Measurements from ENCODE around the gene CYP26B1.

Gene CYP26B1, protein sequence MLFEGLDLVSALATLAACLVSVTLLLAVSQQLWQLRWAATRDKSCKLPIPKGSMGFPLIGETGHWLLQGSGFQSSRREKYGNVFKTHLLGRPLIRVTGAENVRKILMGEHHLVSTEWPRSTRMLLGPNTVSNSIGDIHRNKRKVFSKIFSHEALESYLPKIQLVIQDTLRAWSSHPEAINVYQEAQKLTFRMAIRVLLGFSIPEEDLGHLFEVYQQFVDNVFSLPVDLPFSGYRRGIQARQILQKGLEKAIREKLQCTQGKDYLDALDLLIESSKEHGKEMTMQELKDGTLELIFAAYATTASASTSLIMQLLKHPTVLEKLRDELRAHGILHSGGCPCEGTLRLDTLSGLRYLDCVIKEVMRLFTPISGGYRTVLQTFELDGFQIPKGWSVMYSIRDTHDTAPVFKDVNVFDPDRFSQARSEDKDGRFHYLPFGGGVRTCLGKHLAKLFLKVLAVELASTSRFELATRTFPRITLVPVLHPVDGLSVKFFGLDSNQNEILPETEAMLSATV

DNA sequence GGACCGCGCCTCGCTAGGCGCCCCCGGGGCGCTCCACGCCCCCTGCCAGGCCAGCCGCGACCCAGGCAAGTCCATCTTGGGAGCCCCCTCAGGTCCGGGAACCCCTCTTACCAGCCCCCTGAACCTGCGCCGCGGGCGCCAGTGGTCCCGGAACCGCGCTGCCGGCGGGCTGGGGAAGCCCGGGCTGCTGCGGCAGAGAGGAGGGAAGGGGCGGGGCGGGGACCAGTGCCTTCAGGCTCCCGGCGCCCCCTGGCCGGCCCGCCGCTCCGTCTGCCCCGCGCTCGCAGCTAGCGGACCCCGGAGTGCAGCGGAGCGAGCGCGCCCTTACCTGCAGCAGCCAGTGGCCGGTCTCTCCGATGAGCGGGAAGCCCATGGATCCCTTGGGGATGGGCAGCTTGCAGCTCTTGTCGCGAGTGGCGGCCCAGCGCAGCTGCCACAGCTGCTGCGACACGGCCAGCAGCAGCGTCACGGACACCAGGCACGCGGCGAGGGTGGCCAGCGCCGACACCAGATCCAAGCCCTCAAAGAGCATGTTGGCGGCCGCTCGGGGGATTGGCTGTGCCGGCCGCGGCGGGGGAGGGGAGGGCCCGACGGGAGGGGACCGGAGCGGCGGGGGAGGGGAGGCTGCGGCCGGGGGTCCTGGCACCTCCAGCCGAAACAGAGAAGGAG lies at the start of gene CYP26B1:
CYP26B1 (minus strand) TSS at position 560 of the 669 bp plus-strand sequence; CDS start at position 532, 28 bp downstream.
- no peak for DNase-seq

DNA sequence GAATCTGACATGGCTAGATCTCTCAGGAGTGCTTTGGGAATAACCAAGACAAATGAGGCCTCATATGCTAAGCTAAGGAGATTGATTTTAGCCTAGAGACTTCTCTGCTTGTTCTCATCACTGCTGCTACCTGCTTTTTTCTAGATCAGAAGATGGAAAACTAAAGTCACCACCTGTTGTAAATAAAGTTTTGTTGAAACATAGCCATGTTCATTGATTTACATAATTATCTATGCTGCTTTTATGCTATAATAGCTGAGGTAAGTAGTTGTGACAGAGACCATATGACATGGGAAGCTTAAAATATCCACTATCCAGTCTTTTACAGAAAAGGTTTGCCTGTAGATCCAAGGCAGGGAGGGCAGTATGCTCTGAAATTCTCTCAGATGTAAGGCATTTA lies 46.1 kb upstream of the CYP26B1 start:
- DNase-seq, result no peak

DNA sequence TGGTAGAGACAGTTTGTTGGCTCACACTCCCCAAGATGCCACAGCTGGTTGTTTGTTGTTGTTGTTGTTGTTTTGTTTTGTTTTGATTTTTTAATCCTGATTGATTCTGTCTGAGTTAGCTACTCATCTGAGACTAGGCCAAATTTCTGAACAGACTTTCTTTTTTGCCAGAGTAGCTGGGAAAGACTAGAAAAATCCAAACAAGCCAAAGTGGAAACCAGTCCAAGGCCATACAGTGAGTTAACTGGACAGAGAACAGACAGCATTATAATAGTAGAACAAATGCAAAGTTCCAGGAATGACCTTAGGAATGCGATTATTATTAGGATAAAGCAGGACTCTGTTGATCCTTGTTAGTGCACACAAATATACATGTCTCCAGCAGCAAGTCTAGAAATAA lies 43.8 kb upstream of the CYP26B1 start:
- no peak for DNase-seq

DNA sequence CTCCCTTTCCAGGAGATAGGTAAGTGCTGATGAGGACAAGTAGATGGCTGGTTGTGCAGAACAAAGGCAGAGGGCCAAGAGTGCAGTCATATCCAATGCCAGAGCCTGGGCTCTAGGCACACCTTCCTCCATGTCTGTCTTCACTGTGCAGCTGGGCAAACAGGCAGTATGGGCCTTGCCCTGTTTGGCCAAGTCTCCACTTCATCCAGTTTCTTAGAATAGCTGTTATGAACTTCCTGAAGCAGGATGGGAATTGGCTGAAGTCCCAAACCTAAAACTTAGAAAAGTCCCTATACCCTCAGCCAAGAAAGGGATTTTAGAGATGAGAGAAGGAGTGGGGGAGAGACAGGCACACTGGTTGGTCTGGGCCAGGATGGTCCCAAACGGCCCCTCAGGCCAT lies 37.5 kb upstream of the CYP26B1 start:
- no peak for DNase-seq

DNA sequence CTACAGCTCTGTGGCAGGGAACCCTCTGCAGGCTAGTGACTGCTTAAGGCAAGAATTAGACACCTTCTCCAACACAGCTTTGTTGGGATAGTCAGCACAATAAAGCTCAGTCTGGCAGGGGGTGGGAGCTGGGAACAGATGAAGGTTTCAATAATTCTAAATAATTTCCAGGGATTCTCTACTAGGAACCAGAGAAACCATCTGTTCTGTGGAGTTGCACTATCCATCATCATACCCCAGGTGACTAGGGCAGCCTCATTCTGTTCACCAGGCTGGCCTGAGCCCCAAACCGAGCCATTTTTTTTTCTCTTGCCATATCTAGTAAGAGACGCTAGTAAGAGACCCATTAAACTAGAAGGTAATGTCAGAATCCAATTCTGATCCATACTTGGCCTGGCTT lies 35.8 kb upstream of the CYP26B1 start:
- DNase-seq, result no peak

DNA sequence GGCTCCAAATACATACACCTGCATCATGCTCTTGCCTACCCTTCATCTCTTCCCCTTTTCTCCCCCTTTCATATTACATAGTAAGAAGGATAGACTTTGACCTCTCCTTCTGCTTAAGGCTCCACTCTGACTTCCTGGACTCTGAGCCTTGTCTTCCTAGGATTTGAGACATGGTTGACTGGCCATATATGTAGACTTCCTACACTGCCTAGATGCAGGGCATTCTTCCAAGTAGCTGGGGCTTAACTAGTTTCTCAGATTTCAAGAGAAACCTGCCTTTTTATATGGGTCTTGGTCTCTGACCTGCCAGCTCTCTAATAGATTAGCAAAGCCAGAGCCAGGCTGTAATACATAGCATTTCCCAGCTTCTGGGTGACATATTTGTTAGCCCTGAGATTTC lies 35.4 kb upstream of the CYP26B1 start:
- DNase-seq, result no peak

DNA sequence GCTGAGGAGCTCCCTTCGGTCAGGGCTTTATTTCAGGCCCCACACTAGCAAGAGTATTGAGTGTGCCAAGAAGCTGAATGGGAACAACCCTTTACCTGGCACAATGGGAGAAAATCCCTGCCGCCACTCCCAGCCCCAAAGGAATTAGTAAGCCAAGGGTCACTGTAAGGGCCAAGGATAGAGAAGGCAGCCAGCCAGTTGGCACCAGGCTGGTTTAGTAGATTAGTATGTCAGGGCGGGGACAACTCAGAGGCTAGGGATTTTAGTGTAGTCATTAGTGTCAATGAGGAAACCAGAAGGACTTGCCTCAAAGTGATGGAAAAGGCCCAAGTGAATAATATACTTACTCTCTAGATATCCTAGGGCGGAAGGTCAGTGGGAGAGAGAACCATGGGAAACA lies 34.9 kb upstream of the CYP26B1 start:
- DNase-seq, result no peak

DNA sequence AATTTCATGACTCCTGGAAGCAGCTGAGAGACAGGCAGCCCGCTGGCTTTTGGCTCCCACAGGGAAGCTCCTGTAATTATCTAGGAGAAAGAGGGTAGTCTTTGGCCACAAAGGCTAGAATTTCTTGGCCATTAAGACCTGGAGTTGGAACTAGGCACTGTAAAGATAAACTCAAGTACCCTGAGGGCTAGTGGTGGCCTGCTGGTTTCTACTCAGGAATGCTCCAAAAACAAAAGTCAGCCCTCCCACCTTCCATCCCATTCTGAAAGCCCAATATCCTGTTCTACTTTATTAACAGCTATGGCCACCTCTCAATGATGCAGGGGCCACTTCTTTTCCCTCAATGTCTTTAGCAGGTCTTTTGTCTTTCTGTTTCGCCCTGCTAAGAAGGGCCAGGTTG lies 34.0 kb upstream of the CYP26B1 start:
- no peak for DNase-seq

DNA sequence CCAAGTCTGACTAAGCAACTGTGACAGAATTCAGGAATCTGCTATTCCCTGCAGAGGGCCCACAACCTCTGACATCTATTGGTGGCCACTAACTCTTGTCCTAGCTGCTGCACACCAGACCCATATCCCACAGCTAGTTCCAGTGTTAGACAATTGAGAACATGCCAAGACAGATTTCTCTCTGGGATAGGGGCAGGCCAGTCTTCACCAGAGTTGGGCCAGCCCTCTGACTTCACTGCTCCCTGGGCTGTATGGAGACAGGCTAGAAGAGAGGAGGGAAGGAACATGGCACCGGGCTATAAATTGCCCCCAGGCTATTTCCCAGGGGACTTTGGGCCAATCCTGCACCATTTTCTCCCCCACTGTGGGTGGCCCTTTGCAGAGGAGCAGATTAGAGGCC lies 32.7 kb upstream of the CYP26B1 start:
- no peak for DNase-seq

DNA sequence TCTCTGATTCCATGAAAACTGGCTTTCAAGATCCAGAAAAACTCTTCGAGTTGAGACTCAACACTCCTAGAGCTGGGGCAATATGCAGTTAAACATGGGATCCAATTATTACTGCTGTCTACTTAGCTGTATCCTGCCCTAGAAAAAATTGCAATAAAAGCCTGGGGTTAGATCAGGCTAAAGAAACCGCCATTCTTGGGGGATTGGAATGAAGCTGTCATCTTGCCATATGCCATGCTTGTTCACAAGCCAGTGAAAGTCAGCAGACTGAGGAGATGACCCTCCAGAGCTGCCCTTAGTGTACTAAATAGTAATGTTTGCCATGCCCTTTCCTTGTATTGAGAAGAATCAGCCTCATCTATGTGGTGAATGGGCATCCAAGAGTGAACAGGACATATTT lies 30.9 kb upstream of the CYP26B1 start:
- no peak for DNase-seq

DNA sequence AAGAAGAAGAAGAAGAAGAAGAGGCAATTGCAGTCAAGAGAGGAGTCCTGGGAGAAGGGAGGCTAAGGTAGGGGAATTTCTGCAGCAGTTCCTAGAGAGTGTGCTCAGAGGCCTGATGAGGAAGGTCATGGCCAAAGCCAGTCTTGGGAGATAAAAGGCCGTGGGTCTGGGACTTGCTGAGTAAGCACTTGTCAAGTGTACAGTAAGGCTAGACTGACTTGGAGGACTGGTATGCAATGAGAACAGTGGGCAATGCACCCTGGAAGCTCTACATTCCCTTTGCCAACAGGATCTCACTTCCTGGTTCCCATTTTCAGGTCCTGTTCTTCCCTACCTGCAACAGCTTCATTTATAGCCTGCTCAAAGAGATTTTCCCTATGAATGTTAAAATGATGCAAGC lies 28.6 kb upstream of the CYP26B1 start:
- DNase-seq, result no peak

DNA sequence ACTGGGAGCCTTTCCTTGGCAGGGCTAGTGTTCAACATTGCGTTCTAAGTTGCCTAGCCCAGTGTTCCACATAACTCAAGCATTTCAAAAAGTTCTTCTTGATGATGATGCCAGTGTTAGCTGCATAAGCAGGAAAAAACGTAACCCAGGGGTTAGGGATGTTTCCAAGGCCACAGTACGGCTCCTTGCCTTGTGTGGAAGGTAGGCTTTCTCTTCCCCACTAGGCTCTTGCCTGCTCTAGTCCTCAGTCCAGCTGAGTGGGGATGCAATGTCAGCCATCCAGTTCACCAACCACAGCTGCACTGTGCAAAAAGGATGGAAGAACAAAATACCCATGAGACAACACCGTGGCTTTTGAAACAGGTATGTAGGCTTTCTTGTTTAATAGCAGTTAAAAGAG lies 28.0 kb upstream of the CYP26B1 start:
- no peak for DNase-seq

DNA sequence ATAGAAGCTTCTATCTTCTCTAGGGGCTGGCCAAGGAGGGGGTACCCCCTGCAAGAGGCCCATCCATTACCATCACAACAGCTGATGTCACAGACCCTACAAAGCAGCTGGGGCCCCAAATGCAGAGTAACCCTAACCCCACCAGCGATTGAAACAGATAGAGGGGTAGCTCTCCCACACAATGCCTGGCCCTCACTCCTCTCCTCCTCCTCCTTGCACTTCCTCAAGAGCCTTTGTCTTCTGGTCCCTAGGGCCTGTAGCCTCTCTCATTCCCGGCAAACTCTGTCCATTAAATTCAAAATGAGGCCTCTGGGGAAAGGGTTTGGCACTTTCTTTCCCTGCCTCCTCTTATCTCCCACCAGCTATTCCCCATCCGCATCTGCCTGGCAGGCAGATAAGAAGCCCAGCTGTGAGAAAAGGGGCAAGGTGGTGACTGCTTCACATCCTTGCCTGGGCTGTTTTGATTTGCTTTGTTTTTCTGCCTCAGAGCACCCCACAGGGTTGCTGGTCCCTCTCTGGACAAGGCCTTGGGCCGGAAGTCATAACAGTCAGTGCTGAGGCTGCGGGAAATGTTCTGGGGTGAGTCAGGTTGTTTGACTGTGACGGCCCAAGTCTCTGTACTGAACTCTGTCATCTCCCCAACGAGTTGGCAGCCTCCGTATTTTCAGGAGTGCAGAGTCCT lies 26.1 kb upstream of the CYP26B1 start:
- DNase-seq, result no peak

DNA sequence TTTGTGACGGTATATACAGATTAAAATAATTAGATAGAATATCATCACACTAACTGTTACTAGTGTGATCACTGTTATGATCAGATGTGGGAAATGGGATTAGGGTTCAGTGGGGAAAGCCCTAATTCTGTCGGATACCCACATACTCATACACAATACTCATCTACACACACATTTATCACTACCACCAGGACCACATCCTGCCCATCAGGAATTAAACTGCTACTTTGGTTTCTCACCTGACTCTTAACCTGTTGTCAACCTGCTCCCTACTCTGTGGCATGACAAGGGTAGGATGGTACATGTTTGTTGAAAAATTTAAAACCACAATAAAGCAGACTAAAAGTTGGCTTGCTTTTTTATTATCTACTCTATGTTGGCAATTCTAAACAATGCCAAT lies 24.8 kb upstream of the CYP26B1 start:
- DNase-seq, result no peak

DNA sequence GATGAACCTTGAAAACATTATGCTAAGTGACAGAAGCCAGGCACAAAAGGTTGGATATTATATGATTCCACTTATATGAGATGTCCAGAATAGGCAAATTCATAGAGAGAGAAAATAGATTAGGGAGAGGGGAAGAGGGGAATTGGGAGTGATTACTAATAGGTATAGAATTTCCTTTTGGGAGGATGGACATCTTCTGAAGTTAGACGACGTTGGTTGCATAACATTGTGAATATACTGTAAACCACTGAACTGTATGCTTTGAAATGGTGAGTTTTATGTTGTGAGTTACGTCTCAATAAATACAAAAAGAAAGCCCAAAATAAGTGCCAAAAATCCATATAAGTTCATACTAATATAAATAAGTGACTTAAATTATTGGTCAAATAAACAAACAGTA lies 18.6 kb upstream of the CYP26B1 start:
- DNase-seq, result no peak

DNA sequence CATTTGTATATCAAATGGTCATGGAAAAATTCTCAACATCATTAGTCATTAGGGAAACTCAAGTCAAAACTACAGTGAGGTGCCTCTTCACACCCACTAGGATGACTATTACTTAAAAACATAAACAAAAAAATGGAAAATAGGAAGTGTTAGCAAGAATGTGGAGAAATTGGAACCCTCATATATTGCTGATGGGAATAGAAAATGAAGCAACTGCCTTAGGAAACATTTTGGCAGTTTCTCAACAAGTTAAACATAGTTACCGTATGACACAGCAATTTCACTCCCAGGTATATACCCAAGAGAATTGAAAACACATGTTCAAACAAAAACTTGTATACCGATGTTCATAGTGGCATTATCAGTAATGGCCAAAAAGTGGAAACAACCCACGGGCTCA lies 18.1 kb upstream of the CYP26B1 start:
- DNase-seq, result no peak

DNA sequence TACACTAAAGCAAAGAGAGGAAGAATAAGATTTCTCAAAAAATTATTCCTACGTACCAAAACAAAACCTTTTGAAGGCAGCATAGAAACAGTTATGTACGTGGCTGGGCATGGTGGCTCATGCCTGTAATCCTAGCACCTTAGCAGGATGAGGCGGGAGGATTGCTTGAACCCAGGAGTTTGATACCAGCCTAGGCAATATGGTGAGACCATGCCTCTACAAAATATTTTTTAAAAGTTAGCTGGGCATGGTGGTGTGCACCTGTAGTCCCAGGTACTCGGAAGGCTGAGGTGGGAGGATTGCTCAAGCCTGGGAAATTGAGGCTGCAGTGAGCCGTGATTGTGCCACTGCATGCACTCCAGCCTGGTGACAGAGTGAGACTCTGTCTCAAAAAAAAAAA lies 14.9 kb upstream of the CYP26B1 start:
- DNase-seq, result no peak

DNA sequence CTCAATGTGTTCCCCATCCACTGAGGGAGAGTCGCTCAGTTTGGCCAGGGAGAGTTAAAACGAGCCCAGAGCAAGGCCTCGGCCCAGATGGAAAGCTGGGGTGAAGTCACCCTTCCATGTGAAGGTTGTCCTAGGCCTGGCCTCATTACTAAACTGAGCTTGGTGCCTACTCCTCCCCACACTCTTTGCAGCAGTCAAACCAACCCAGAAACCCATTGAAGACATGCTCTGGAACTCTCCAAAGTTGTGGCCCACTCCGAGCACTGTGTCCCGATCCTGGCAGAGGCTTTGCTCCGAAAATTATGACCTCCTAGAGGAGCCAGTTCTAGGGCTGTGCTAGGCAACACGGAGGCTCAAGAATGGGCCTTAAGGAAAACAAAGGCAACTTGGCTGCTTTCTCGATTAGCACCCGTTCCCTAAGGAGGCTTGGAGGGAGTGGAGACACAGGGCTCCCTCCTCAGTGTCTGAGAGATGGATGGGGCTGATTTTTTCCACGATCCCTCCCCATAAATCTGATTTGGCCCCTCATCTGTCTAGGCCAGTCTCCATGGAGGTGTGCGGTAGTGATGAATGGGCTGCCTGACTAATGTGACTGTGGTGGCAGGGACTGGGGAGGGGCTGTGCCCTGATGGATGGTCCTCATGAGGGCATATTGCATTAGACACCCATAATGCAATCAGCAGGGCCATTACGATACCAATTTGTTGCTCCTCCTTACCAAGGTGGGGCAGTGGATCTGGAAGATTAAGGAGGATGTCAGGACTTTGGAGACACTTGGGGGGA lies 11.7 kb upstream of the CYP26B1 start:
- no peak for DNase-seq

DNA sequence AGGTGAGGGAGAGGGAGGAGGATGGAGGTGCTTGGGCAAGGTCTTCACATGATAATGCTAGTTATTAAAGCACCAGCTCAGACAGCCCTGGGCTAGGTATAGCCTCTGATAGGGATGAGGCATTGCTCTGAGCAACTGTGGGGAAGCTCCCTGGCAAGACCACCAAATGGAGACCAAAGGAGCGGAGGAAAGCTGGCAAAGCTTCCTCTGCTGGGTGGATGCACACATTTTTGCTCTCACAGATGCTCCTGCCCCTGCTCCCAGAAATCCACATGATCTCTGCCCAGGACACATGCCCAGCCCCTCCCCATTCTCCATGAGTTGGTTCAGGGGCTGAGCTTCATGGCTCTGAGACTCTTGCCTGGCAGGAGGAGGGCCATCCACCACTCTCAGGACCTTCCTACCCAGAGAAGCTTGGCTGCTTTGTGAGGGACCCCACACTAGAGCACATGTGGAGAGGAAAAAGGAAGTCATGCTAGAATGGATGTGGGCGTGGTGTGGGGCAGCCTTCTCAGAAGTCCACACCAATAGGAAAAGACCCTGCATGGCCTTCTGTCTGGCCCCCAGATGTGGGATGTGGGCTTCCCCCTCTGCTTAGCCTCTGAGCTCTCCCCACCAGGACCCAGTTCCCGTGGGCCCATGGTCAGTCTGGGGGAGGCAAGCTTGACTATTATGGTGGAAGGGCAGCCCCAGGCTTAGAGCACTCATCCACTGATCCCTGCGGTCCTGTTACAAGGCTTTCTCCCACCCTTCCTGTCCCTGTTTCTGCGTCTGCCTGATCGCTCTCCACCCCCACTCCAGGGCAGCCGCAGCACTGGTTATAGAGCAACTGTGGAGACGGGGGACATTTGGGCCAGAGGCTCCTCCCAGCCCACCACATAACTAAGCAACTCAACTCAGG lies 10.5 kb upstream of the CYP26B1 start:
- no peak for DNase-seq

DNA sequence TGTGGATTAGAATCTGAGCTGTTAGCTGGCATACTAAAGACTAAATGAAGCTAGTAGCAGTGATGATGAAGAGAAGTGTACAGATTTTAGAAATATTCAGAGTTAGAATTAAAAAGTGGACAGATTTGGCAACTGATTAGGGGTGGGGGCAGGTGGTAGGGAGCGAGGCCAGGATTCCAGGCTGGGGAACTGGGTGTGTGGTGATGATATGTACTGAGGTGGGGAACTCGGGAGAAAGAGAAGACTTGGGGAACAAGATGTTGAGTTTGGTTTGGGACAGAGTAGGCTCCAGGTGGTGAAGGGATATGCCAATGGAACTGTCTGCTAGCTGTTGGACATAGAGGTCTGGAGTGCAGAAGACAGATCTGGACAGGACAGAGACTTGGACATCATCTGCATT lies 9.2 kb upstream of the CYP26B1 start:
- no peak for DNase-seq

DNA sequence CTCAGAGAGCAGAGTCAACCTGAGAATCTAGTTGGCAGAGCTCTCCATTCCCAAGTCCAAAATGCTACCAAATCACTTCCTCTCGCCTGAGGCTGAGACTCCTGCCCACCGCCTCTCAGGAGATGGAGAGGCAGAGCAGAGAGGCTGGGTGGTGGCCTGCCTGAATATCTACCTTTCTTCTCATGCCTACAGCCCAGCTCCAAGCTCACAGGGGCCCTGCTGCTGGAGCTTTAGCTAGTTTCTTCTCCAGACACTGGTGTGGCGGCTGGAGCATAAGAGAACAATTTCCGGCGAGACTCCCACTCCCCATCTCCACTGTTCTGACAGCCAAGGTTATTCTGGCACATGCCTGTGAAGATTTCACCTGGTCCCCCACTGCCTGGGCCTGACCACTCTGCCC lies 8.1 kb upstream of the CYP26B1 start:
- no peak for DNase-seq

DNA sequence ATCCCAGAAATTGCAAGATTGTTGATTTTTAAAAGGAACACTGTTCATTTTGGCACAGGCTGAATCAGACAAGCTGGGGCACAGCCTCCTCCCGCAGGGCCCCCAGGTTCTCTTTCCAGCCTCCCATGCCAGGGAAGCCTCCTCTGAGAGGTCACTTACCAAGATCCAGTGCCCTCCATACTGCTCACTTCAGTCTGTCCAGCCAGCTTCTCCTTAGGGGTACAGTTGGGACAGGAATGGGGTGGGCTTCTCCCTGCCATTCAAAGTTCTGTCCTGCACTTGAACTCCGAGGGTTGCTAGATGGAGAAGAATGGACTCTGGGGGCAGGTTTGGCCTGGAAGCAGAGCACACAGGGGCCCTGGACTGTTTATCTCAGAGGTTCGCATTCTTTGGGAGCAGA lies 7.5 kb upstream of the CYP26B1 start:
- no peak for DNase-seq
